Measurements from ENCODE around the gene ALS2.
"Not testable (repeated sequence)": the region's sequence is repeated elsewhere in the genome, so short reads cannot be mapped to it uniquely, and the experiment has no call there.

ALS2 gene

DNA sequence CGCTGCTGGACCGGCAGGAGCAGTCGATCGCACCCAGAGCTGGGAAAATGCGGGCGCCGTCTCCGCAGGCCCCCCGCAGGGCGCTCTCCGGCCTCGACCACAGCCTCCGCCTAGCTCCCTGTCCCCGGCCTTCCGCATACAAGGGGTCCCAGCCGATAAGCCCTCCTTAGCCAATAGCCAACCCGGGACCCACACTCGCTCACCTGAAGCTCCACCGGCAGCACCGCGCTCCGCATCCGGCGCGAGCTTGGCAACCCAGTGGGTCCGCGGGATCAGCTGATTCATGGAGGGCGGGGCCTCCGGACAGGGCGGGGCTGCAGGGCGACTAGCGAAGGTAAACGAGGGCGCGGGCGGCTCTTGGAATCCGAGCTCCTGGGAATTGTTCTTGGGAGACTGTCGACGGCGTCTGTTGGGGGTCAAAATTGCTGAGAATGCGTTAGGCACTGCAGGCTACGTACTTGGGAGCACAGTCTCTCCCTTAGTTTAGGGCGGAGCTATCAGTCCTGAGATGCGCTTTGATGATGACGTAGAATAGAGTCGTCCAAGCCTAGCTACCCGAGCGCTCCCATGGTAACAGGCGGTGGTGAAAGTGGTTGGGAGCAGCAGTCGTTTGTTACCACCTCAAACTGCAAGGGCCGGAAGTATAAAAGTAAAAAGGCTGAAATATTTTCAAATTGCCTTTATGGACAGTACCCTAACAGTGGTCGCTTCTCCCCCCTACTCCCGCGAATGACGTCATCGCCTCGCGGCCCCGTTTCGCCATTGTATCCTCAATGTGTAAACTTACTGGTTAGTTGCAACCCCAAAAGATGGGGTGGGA, at the start of gene ALS2:
ALS2 (minus strand) TSS at position 260 of the 820 bp plus-strand sequence. CDS start 12,048 bp downstream, outside the sequence.
- peak within 1 kb of the TSS; percentile 93 for H3K27ac Mint-ChIP-seq (ENCODE audit: low read depth)
- H3K36me3 Mint-ChIP-seq (ENCODE audit: insufficient read depth) = peaks cover 11% of the 10 kb centered on the region
- H3K9me3 Mint-ChIP-seq = no peaks in the 10 kb centered on the region
- H3K4me3 Mint-ChIP-seq = peak within 1 kb of the TSS; percentile 96
- peak; percentile 90 to 94 for DNase-seq (ENCODE audit: low spot score in 2 of 2)
- H3K27me3 Mint-ChIP-seq = no peaks in the 10 kb centered on the region
- peaks cover 21% of the 10 kb centered on the region for H3K4me1 Mint-ChIP-seq
- ATAC-seq (replicated peaks; ENCODE audit: extremely low read depth, poor library complexity, severe bottlenecking) = peak; percentile 90

DNA sequence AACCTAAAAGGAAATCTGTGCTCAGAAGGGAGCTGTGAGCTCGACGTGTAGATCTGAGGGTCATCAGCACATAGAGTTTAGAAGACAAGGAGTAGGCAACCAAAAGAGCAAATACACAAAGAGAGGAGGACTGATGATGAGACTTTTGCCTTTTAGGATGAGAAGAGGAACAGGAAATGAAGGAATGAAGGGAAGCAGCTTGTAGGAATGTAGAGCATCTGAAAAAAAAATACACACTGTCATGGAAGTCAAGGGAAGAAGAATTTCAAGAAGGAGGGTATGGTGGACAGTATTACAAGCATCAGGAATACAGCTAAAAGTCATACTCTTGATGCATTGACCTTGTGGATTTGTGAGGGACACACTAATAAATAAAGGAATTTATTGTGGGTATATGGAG, 47.5 kb upstream of the ALS2 start:
- Mint-ChIP-seq H3K36me3 (ENCODE audit: insufficient read depth) (peaks cover 2% of the 10 kb centered on the region), H3K27me3 (peaks cover 12% of the 10 kb centered on the region), H3K4me3 (no peak overlapping the region), H3K27ac (ENCODE audit: low read depth) (no peak overlapping the region), H3K9me3 (no peaks in the 10 kb centered on the region), H3K4me1 (no peaks in the 10 kb centered on the region)
- DNase-seq (ENCODE audit: low spot score in 2 of 2) (no peak), ATAC-seq (replicated peaks; ENCODE audit: extremely low read depth, poor library complexity, severe bottlenecking) (no peak)

DNA sequence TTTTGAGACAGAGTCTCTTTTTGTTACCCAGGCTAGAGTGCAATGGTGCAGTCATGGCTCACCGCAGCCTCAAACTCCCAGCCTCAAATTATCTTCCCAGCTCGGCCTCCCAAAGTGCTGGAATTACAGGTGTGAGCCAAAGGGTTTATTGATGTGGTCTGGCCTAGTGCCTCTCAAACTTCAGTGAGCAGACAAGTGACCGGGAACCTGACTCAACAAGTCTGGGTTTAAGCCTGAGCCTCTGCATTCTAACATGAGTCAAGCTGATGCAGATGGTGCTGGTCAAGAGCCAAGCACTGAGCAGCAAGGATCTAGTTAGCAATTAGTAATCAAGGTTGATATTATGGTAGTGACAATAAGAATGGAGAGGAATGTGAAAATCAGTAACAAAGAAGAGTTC, 46.9 kb upstream of the ALS2 start:
- Mint-ChIP-seq H3K4me1 (no peaks in the 10 kb centered on the region), H3K4me3 (no peak overlapping the region), H3K27me3 (peaks cover 12% of the 10 kb centered on the region), H3K9me3 (no peaks in the 10 kb centered on the region), H3K27ac (ENCODE audit: low read depth) (no peak overlapping the region), H3K36me3 (ENCODE audit: insufficient read depth) (peaks cover 2% of the 10 kb centered on the region)
- DNase-seq (ENCODE audit: low spot score in 2 of 2) (no peak), ATAC-seq (replicated peaks; ENCODE audit: extremely low read depth, poor library complexity, severe bottlenecking) (no peak)

DNA sequence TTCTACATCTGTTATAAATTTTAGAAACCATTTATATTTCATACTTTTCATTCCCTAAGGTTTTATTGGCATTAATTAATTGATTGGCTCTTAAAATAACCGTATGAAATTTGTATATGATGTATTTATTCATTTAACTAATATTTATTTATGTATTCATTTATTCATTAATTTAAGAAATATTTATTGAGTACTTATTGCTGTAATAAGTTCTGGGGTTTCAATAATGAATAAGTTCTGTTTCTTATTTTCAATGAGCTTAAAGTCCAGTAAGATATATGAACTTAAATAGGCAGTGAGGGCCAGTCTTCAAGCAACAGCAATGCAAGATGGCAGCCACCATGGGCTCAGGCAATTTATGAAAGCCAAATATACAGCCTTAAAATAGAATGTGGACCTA, 43.5 kb upstream of the ALS2 start:
- H3K36me3 Mint-ChIP-seq (ENCODE audit: insufficient read depth) = peaks cover 2% of the 10 kb centered on the region
- H3K4me3 Mint-ChIP-seq = no peak overlapping the region
- DNase-seq (ENCODE audit: low spot score in 2 of 2) = no peak
- no peak for ATAC-seq (replicated peaks; ENCODE audit: extremely low read depth, poor library complexity, severe bottlenecking)
- H3K4me1 Mint-ChIP-seq = no peaks in the 10 kb centered on the region
- no peaks in the 10 kb centered on the region for H3K9me3 Mint-ChIP-seq
- H3K27ac Mint-ChIP-seq (ENCODE audit: low read depth) = no peak overlapping the region
- H3K27me3 Mint-ChIP-seq = peaks cover 37% of the 10 kb centered on the region

DNA sequence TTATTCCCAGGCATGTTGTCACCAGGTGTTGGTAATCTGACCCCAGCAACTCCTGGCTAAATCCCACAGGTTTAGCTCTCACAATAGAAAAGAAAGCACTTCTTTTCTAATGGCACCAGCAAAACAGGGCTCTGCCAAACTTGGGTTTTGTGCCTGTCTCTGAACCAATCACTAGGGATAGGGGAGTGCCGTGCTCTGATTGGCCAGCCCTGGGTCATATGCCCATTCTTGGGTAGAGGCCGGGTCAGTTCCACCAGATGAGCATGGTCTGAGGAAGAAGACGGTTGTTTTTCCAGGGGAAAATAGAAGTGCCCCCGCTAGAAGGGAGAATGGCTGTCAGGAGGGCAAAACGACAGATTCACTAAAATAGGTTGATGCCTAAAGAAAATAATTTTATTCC, 40.3 kb upstream of the ALS2 start:
- ATAC-seq (replicated peaks; ENCODE audit: extremely low read depth, poor library complexity, severe bottlenecking) = no peak

DNA sequence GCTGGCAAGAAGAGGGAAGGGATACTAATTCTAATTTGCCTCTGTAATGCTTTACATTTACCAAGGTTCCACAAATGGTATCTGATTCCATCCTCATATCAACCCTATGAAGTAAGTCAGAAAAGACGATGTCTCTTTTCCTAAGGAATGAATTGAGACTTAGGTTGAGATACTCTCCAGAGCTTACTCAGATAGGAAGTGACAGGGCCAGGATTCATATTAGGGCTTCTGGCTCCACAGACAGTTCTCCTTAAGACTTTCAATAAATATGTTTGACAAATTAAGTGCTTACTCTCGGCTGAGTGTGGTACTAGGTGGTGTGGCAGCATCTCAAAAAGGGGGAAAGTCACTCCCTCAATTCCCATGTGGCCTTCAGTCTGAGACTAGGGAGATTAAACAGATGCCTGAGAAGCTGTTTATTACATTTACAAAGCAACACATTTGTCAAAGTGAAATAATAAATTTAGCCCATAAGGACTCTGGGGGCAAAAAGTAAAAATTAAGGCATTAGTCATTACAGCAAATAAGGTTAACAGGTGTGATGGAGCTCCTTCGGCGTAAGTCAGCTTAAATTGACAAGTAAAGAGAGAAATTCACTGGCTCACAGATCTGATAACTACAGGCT, 39.8 kb upstream of the ALS2 start:
- Mint-ChIP-seq H3K27ac (ENCODE audit: low read depth) (no peak overlapping the region), H3K36me3 (ENCODE audit: insufficient read depth) (peaks cover under 1% of the 10 kb centered on the region), H3K9me3 (no peaks in the 10 kb centered on the region), H3K4me1 (no peaks in the 10 kb centered on the region), H3K4me3 (no peak overlapping the region), H3K27me3 (peaks cover 48% of the 10 kb centered on the region)
- ATAC-seq (replicated peaks; ENCODE audit: extremely low read depth, poor library complexity, severe bottlenecking) (no peak), DNase-seq (ENCODE audit: low spot score in 2 of 2) (no peak)

More for the DNA sequence above, 40.3 kb upstream of the ALS2 start:
- Mint-ChIP-seq H3K36me3 (ENCODE audit: insufficient read depth) (peaks cover 2% of the 10 kb centered on the region), H3K9me3 (no peaks in the 10 kb centered on the region), H3K4me1 (no peaks in the 10 kb centered on the region), H3K27me3 (peaks cover 53% of the 10 kb centered on the region), H3K27ac (ENCODE audit: low read depth) (no peak overlapping the region), H3K4me3 (no peak overlapping the region)
- DNase-seq (ENCODE audit: low spot score in 2 of 2) = no peak

DNA sequence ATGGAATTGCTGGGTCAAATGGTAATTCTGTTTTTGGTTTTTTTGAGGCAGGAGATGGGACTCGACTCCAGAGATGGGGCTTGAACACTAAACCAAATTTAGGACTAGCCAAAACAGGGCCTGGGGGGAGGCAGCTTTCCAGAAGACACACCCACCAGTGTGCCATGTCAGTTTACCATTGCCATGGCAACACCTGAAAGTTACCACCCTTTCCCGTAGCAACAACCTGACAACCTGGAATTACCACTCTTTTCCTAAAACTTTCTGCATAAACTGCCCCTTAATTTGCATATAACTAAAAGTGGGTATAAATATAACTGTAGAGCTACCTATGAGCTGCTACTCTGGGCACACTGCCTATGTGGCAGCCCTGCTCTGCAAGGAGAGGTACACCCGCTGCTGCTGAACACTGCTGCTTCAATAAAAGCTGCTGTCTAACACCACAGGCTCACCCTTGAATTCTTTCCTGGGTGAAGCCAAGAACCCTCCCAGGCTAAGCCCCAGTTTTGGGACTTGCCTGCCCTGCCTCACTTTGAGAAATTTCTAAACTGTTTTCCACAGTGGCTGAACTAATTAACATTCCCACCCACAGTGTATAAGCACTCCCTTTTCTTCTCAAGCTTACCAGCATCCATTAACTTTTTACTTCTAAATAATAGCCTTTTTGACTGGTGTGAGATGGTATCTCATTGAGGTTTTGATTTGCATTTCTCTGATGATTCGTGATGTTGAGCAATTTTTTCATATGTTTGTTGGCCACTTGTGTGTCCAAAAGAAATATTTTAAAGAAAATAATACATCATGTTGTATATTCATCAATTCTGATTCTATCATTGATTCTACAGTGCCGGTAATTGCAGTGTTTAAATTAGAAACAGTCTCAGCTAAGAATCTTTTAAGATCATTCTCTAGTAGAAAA, 36.2 kb upstream of the ALS2 start:
- Mint-ChIP-seq H3K4me1 (no peaks in the 10 kb centered on the region), H3K9me3 (no peaks in the 10 kb centered on the region), H3K27ac (ENCODE audit: low read depth) (no peak overlapping the region), H3K36me3 (ENCODE audit: insufficient read depth) (no peaks in the 10 kb centered on the region), H3K4me3 (no peak overlapping the region), H3K27me3 (peaks cover 46% of the 10 kb centered on the region)
- no peak for DNase-seq (ENCODE audit: low spot score in 2 of 2)
- ATAC-seq (replicated peaks; ENCODE audit: extremely low read depth, poor library complexity, severe bottlenecking) = no peak

DNA sequence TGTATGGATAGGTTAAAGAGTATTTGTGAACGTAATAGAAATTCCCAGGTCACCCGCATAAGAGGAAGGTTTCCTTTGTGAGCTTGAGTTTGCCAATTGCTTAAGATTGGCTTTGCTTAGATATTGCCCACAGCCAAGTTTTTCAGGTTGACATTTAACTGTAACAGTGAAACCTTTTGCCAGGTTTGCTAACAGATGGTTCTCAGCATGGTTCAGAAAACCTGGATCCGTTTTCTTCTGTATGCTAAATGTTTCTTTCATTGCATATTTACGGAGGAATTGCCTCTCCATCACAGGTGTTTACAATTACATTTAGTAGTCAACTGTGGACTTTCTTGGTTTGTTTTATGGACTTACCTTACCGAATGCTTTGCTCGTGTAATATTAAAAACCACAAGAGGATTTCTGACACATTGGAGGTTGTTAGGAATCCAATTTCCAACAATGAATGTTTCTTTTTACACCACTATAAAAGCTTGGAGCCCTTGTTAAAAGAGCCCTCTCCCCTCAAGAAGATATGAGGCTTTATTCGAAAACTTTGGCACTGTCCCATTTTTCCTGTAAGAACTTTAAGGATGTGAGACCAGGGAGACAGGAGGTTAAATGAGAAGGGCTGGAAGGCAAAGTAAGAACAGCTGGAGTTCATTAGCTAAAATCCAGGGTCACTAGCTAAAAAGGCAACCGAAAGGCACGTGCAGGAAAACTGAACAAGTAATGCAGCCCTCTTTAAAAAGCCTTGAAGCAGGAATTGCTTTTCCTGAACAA, 33.4 kb upstream of the ALS2 start:
- Mint-ChIP-seq H3K27me3 (peaks cover 52% of the 10 kb centered on the region), H3K27ac (ENCODE audit: low read depth) (no peak overlapping the region), H3K4me3 (no peak overlapping the region), H3K4me1 (no peaks in the 10 kb centered on the region), H3K36me3 (ENCODE audit: insufficient read depth) (no peaks in the 10 kb centered on the region), H3K9me3 (no peaks in the 10 kb centered on the region)
- ATAC-seq (replicated peaks; ENCODE audit: extremely low read depth, poor library complexity, severe bottlenecking) = no peak
- no peak for DNase-seq (ENCODE audit: low spot score in 2 of 2)

DNA sequence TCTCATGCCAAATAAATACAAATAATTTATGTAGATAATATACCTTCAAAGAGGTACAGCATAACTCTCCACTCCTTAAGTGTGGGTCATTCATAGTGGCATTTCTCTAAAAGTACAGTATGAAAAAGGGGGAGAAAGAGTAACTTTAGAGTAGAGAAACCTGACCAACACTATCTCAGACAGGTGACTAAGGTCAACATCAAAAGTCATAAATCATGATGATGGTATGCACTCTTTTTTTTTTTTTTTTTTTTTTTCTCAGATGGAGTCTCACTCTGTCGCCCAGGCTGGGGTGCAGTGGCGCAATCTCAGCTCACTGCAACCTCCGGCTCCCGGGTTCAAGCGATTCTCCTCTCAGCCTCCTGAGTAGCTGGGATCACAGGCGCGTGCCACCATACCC, 29.9 kb upstream of the ALS2 start:
- H3K4me3 Mint-ChIP-seq; H3K27ac Mint-ChIP-seq (ENCODE audit: low read depth); H3K4me1 Mint-ChIP-seq; ATAC-seq (replicated peaks; ENCODE audit: extremely low read depth, poor library complexity, severe bottlenecking); H3K9me3 Mint-ChIP-seq; DNase-seq (ENCODE audit: low spot score in 2 of 2); H3K36me3 Mint-ChIP-seq (ENCODE audit: insufficient read depth): not testable (repeated sequence)
- H3K27me3 Mint-ChIP-seq = peaks cover 65% of the 10 kb centered on the region

DNA sequence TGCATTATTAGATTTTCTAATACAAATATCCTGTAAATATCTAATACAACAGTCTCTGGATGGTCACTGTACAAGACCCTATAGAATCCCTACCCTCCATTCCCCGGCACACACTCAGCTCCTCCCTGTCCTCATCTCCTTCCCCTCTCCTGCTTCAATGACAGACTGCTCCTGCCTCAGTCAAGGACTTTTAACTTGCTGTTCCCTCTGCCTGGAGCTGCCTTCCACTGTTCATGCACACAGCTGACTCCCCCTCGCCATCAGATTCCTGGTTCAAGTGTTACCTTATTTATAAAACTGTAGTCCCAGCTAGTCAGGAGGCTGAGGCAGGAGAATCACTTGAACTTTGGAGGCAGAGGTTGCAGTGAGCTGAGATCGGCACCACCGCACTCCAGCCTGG, 28.9 kb upstream of the ALS2 start:
- ATAC-seq (replicated peaks; ENCODE audit: extremely low read depth, poor library complexity, severe bottlenecking) (no peak), DNase-seq (ENCODE audit: low spot score in 2 of 2) (no peak)
- H3K27ac Mint-ChIP-seq (ENCODE audit: low read depth) = no peak overlapping the region
- peaks cover 2% of the 10 kb centered on the region for H3K36me3 Mint-ChIP-seq (ENCODE audit: insufficient read depth)
- H3K27me3 Mint-ChIP-seq = peaks cover 65% of the 10 kb centered on the region
- H3K4me3 Mint-ChIP-seq = no peak overlapping the region
- H3K4me1 Mint-ChIP-seq = no peaks in the 10 kb centered on the region
- no peaks in the 10 kb centered on the region for H3K9me3 Mint-ChIP-seq

DNA sequence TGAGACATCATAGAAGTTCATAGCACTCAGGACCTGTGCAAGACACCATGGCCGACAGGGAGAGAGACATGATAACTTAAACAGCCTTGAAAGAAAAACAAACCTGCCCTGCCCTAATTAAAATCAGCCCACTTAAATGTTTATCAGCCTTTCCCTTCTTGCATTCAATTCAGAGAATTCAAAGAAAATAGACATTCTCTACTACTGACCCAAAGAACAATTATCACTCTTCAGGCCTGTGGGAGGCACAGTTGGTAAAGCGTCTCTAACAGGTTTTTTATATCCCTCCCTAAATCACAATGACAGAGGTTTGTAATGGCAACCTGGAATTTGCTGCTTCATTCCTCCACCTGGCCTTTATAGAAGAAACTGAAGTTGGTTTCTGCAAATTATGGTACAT, 27.3 kb upstream of the ALS2 start:
- Mint-ChIP-seq H3K4me1 (no peaks in the 10 kb centered on the region), H3K27ac (ENCODE audit: low read depth) (no peak overlapping the region), H3K9me3 (no peaks in the 10 kb centered on the region), H3K36me3 (ENCODE audit: insufficient read depth) (peaks cover 2% of the 10 kb centered on the region), H3K27me3 (peaks cover 64% of the 10 kb centered on the region), H3K4me3 (no peak overlapping the region)
- DNase-seq (ENCODE audit: low spot score in 2 of 2) = no peak
- no peak for ATAC-seq (replicated peaks; ENCODE audit: extremely low read depth, poor library complexity, severe bottlenecking)

DNA sequence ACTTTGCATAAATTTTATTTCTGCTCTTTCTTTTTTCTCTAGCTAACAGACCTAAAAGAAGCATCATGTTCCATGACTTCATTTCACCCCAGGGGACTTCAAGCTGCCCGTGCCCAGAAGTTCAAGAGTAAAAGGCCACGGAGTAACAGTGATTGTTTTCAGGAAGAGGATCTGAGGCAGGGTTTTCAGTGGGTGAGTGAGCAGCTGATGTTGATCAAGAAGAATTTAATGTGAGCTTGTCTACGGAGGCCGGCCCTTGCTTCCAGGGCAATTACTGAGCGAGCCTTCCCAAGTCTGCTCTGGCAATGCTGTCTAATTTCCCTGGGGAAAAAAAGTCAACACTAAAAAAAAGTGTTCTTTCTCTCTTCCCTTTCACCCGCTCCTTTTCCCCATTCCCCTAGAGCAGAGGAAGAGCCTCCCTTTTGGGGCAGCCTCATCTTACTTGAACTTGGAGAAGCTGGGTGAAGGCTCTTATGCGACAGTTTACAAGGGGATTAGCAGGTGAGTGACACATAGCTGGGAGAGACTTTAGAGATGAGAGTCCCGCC, 26.8 kb upstream of the ALS2 start:
- DNase-seq (ENCODE audit: low spot score in 2 of 2) (no peak), ATAC-seq (replicated peaks; ENCODE audit: extremely low read depth, poor library complexity, severe bottlenecking) (no peak)
- Mint-ChIP-seq H3K4me1 (no peaks in the 10 kb centered on the region), H3K4me3 (no peak overlapping the region), H3K27ac (ENCODE audit: low read depth) (no peak overlapping the region), H3K36me3 (ENCODE audit: insufficient read depth) (peaks cover 2% of the 10 kb centered on the region), H3K27me3 (peaks cover 69% of the 10 kb centered on the region), H3K9me3 (no peaks in the 10 kb centered on the region)

Measured in central memory CD8-positive, alpha-beta T cell (primary cell).